ENCODE measurements around the gene ILK. TPM values are rescaled to one million over a fixed set of nuclear protein-coding genes. Genes with fewer than 3 reads are reported as not detected.

ILK gene
- total and polyA plus RNA-seq, 10 of the 15 experiments (the other 5 are each of a cell fraction or from before 2014, with no cell fraction given), result 51.8 to 163 (median 92.0) TPM

- TF ChIP-seq RAD21 (IDR thresholded peaks at IDR 0.05; ENCODE audit: insufficient read depth, low read depth, low read length) (no peak), SMAD5 (IDR thresholded peaks at IDR 0.05; ENCODE audit: low read depth) (no peak), MTA3 (IDR thresholded peaks at IDR 0.05; ENCODE audit: borderline replicate concordance, low read length) (no peak)
- TF ChIP-seq, protein P1, sequence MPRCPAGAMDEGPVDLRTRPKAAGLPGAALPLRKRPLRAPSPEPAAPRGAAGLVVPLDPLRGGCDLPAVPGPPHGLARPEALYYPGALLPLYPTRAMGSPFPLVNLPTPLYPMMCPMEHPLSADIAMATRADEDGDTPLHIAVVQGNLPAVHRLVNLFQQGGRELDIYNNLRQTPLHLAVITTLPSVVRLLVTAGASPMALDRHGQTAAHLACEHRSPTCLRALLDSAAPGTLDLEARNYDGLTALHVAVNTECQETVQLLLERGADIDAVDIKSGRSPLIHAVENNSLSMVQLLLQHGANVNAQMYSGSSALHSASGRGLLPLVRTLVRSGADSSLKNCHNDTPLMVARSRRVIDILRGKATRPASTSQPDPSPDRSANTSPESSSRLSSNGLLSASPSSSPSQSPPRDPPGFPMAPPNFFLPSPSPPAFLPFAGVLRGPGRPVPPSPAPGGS (IDR thresholded peaks at IDR 0.05; ENCODE audit: borderline replicate concordance, insufficient read depth, low read depth, low read length, poor library complexity, severe bottlenecking), result no peak
Observed at GRCh38 chr11:6629892-6630631, 26.5 kb downstream of the ILK start (continued).

DNA sequence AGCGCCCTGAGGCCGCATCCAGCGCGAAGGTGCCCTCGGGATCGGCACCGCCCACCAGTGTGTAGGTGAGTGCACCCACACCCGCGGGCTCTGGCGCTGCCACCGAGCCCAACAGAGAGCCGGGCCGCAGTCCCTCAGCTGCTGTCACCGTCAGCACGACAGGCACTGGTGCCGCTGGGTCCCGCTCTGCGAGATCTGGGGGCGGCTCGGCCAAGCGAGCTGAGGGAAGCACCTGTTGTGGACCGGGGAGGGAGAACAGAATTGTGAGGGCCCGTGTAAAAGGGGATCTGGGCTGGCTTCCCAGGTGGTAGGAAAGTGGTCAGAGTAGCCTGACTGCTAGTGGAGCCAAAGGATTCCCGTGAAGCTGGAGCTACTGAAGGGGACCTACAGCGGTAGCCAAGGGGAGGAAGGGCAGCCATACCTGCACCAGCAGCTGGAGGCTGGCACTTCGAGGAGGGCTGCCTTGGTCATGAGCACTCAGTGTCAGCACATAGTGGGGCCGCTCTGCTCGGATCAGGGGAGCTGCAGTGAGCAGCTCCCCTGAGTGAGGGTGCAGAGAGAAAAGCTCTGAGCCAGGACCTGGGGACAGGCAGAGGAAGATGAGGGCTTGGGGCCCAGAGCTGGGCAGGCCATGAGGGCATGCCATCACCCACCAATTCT, 27.2 kb downstream of the ILK start:
- no peaks in the 10 kb centered on the region for H3K36me3 ChIP-seq (ENCODE audit: control insufficient read depth in 2 of 2, insufficient read depth in 2 of 2, low read length in 1 of 2)
- ChIA-PET SMC1A (ENCODE audit: uncharacterized antibody, unreplicated experiment) (interaction anchor here (0.8 to 1.0 kb wide), 2 partner anchors 10 to 11 kb away, joined by 3 read pairs; partner anchors contain the start of gene TPP1), RAD21 (ENCODE audit: unreplicated experiment) (interaction anchor here (1.0 kb wide), 1 partner anchor 31 kb away, joined by 3 read pairs; no protein-coding TSS in a partner anchor), POLR2A (interaction anchor here (1.1 kb wide), 1 partner anchor 11 kb away, joined by 4 read pairs; the partner anchor contains the start of gene TPP1), CTCF (interaction anchor here (1.1 to 1.5 kb wide), 3 partner anchors 12 to 27 kb away, joined by 3 to 4 read pairs (median 3); partner anchors contain the start of genes ILK and TPP1)
- FAIRE-seq (no peak), ATAC-seq (no peak), DNase-seq (ENCODE audit: low read depth, low spot score) (no peak)
- peaks cover 9% of the 10 kb centered on the region for H3K4me1 ChIP-seq (ENCODE audit: control insufficient read depth, insufficient read depth, low read length)
- no peaks in the 10 kb centered on the region for H4K20me1 ChIP-seq (ENCODE audit: control insufficient read depth, insufficient read depth)
- in situ Hi-C loops (cut with MboI), result no loop called here
- H3K79me2 ChIP-seq (ENCODE audit: control insufficient read depth, insufficient read depth, low read length), result no peaks in the 10 kb centered on the region
- H3K27ac ChIP-seq (ENCODE audit: control insufficient read depth, insufficient read depth), result no peak overlapping the region
- intact Hi-C loops (cut with micrococcal nuclease; ENCODE audit: unreplicated experiment), result no loop called here
- no peak overlapping the region for H2AFZ ChIP-seq (ENCODE audit: control insufficient read depth, low read depth, low read length)
- no peak overlapping the region for H3K4me2 ChIP-seq (ENCODE audit: control insufficient read depth, insufficient read depth)
- no peak overlapping the region for H3K4me3 ChIP-seq
- H3K27me3 ChIP-seq (replicated peaks in 1 of 2; ENCODE audit: control insufficient read depth in 2 of 2, insufficient read depth in 2 of 2, low read length in 1 of 2), result no peaks in the 10 kb centered on the region
- no TSS peak for BruUV-seq (replicated peaks)
- 78% methylated on average over 28 of the region's 28 CpGs for WGBS (ENCODE audit: insufficient coverage, insufficient replicate concordance, low lambda C conversion rate, missing lambda C conversion rate)
- no peaks in the 10 kb centered on the region for H3K9me3 ChIP-seq (replicated peaks; ENCODE audit: control insufficient read depth, insufficient read depth, low read length)
- H3K9ac ChIP-seq (ENCODE audit: control insufficient read depth, insufficient read depth, low read length), result no peak overlapping the region
- TF ChIP-seq, protein P2, sequence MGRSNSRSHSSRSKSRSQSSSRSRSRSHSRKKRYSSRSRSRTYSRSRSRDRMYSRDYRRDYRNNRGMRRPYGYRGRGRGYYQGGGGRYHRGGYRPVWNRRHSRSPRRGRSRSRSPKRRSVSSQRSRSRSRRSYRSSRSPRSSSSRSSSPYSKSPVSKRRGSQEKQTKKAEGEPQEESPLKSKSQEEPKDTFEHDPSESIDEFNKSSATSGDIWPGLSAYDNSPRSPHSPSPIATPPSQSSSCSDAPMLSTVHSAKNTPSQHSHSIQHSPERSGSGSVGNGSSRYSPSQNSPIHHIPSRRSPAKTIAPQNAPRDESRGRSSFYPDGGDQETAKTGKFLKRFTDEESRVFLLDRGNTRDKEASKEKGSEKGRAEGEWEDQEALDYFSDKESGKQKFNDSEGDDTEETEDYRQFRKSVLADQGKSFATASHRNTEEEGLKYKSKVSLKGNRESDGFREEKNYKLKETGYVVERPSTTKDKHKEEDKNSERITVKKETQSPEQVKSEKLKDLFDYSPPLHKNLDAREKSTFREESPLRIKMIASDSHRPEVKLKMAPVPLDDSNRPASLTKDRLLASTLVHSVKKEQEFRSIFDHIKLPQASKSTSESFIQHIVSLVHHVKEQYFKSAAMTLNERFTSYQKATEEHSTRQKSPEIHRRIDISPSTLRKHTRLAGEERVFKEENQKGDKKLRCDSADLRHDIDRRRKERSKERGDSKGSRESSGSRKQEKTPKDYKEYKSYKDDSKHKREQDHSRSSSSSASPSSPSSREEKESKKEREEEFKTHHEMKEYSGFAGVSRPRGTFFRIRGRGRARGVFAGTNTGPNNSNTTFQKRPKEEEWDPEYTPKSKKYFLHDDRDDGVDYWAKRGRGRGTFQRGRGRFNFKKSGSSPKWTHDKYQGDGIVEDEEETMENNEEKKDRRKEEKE (IDR thresholded peaks at IDR 0.05), result no peak
- TF ChIP-seq MTA2 (IDR thresholded peaks at IDR 0.05; ENCODE audit: low read depth), result no peak
- TF ChIP-seq STAT3 (IDR thresholded peaks at IDR 0.05; ENCODE audit: low read depth, low read length), result no peak
- no peak for TF ChIP-seq ZBTB40 (IDR thresholded peaks at IDR 0.05; ENCODE audit: borderline replicate concordance)
- TF ChIP-seq SUPT20H (IDR thresholded peaks at IDR 0.05; ENCODE audit: borderline replicate concordance, control insufficient read depth, low read depth, low read length), result no peak
- TF ChIP-seq RCOR1 (conservative IDR thresholded peaks at IDR 0.05; ENCODE audit: low read depth, low read length), result no peak
- TF ChIP-seq RBBP5 (conservative IDR thresholded peaks at IDR 0.05), result no peak
- no peak for TF ChIP-seq ZSCAN29 (IDR thresholded peaks at IDR 0.05)

All from GM12878 (cell line).